Skeletal muscle satellite cell (primary cell): ENCODE results near the gene PPP1R15A.
"Not testable (repeated sequence)": the region's sequence is repeated elsewhere in the genome, so short reads cannot be mapped to it uniquely, and the experiment has no call there.

Experiments
- H3K27me3 ChIP-seq: 2 replicates; pipeline ENCODE4 v1.7.0; 2013; ENCODE audit warnings: low read length; ENCODE audit not compliant: control insufficient read depth, insufficient read depth
- H3K36me3 ChIP-seq: 2 replicates; pipeline ENCODE4 v1.7.0; 2013; ENCODE audit warnings: mild to moderate bottlenecking, control low read depth, low read length; ENCODE audit not compliant: insufficient read depth
- H3K4me1 ChIP-seq: 2 replicates; pipeline ENCODE4 v1.7.0; 2013; ENCODE audit warnings: low read length; ENCODE audit not compliant: control insufficient read depth, insufficient read depth
- H3K4me2 ChIP-seq: 2 replicates; pipeline ENCODE4 v1.7.0; 2013; ENCODE audit warnings: mild to moderate bottlenecking, low read length
- H3K4me3 ChIP-seq: 2 replicates; pipeline ENCODE4 v1.7.0; 2013; ENCODE audit warnings: low read length
- H3K9ac ChIP-seq: 2 replicates; pipeline ENCODE4 v1.7.0; 2013; ENCODE audit warnings: mild to moderate bottlenecking, low read depth, low read length, moderate library complexity
- H3K9me3 ChIP-seq: replicated peaks from 2 replicates; pipeline ENCODE4 v1.7.0; 2013; ENCODE audit warnings: mild to moderate bottlenecking, control low read depth, low read length

The PPP1R15A gene

GRCh38 chr19:48841047-48841446, 31.2 kb upstream of the PPP1R15A start:
- Histone ChIP-seq H3K9ac (no peak overlapping the region), H3K36me3 (peaks cover 11% of the 10 kb centered on the region), H3K9me3 (no peaks in the 10 kb centered on the region), H3K4me3 (no peak overlapping the region), H3K4me1 (peaks cover 10% of the 10 kb centered on the region), H3K4me2 (no peak overlapping the region), H3K27me3 (no peaks in the 10 kb centered on the region)

DNA sequence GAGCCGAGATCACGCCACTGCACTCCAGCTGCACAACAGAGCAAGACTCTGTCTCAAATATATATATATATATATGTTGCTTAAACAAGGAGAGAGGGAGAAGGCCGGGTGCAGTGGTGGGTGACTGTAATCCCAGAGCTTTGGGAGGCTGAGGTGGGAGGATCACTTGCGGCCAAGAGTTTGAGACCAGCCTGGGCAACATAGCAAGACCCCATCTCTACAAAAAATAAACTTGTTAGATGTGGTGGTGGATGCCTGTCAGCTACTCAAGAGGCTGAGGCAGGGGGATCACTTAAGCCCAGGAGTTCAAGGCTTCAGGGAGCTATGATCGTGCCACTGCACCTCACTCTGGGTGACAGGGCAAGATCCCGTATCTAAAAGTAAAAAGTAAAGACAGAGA, 30.6 kb upstream of the PPP1R15A start:
- Histone ChIP-seq H3K4me2 (no peak overlapping the region), H3K36me3 (peaks cover 13% of the 10 kb centered on the region), H3K9me3 (no peaks in the 10 kb centered on the region), H3K27me3 (no peaks in the 10 kb centered on the region), H3K4me1 (peaks cover 7% of the 10 kb centered on the region), H3K9ac (no peak overlapping the region), H3K4me3 (no peak overlapping the region)

GRCh38 chr19:48842789-48843162, 29.4 kb upstream of the PPP1R15A start:
- peaks cover 19% of the 10 kb centered on the region for H3K36me3 ChIP-seq
- H3K4me2 ChIP-seq, result no peak overlapping the region
- H3K9me3 ChIP-seq, result no peaks in the 10 kb centered on the region
- H3K4me3 ChIP-seq, result no peak overlapping the region
- no peaks in the 10 kb centered on the region for H3K4me1 ChIP-seq
- H3K27me3 ChIP-seq, result no peaks in the 10 kb centered on the region
- no peak overlapping the region for H3K9ac ChIP-seq

DNA sequence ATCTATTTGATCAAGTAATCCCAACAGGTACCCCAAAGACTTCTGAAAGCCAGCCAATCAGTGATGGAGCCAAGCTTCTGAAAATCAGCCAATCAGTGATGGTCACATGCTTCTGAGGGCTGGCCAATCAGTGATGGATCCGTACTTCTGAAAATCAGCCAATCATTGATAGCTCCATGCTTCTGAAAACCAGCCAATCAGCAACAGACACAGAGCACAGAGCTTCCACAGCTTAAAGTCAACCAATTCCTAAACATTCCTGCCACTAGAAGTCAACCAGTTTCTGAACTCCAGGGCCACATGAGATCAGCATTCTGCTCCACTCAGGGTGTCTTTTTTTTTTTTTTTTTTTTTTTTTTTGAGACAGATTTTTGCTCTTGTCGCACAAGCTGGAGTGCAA, 27.7 kb upstream of the PPP1R15A start:
- no peaks in the 10 kb centered on the region for H3K4me1 ChIP-seq
- peaks cover 19% of the 10 kb centered on the region for H3K36me3 ChIP-seq
- H3K9me3 ChIP-seq, result no peaks in the 10 kb centered on the region
- H3K9ac ChIP-seq, result no peak overlapping the region
- no peak overlapping the region for H3K4me3 ChIP-seq
- no peaks in the 10 kb centered on the region for H3K27me3 ChIP-seq
- H3K4me2 ChIP-seq, result no peak overlapping the region

- no peak overlapping the region for H3K9ac ChIP-seq
These were observed 26.8 kb upstream of the PPP1R15A start for GRCh38 chr19:48845384-48845783.

DNA sequence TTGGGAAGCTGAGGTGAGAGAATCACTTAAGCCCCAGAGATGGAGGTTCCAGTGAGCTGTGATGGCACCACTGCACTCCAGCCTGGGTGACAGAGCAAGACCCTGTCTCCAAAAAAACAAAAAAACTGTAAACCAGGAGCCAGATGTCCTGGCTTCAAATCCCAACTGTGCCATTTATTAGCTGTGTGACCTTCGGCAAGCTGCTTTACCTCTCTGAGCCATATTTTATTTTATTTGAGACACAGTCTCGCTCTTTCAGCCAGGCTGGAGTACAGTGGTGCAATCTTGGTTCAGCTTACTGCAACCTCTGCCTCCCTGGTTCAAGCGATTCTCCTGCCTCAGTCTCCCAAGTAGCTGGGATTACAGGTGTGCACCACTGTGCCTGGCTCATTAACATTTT, 25.6 kb upstream of the PPP1R15A start:
- not testable (repeated sequence) for H3K9me3 ChIP-seq, H3K4me2 ChIP-seq, H3K9ac ChIP-seq, H3K4me3 ChIP-seq, H3K4me1 ChIP-seq, H3K27me3 ChIP-seq
- peaks cover 19% of the 10 kb centered on the region for H3K36me3 ChIP-seq

More at GRCh38 chr19:48845384-48845783, 26.8 kb upstream of the PPP1R15A start:
- Histone ChIP-seq H3K36me3 (peaks cover 19% of the 10 kb centered on the region), H3K4me1 (no peaks in the 10 kb centered on the region), H3K27me3 (no peaks in the 10 kb centered on the region), H3K4me2 (no peak overlapping the region), H3K9me3 (no peaks in the 10 kb centered on the region), H3K4me3 (no peak overlapping the region)

- no peak overlapping the region for H3K9ac ChIP-seq
- H3K9me3 ChIP-seq, result no peaks in the 10 kb centered on the region
- no peaks in the 10 kb centered on the region for H3K27me3 ChIP-seq
- H3K36me3 ChIP-seq, result peaks cover 18% of the 10 kb centered on the region
- no peak overlapping the region for H3K4me2 ChIP-seq
- H3K4me1 ChIP-seq, result peaks cover 5% of the 10 kb centered on the region
- no peak overlapping the region for H3K4me3 ChIP-seq
These were observed 19.9 kb upstream of the PPP1R15A start for GRCh38 chr19:48852292-48852691.

DNA sequence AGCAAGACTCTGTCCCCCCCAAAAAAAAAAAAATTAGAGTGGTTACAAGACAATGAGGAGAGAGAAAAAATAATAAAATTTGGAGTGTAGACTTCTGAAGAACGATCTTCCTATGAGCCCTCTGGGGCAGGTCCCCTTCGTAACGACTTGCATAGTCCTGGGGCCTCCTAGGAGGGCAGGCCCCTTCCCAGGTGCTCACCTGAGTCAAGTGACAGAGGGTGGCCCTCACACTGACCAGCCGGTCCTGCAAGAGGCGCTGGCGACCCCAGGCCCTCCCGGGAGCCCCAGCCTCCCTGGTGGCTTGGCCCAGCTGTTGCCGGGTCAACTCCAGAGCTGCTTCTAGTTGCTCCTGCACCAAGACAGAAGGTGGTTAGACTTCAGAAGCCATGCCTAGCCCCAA, 18.7 kb upstream of the PPP1R15A start:
- Histone ChIP-seq H3K9me3 (no peaks in the 10 kb centered on the region), H3K27me3 (no peaks in the 10 kb centered on the region), H3K4me2 (no peak overlapping the region), H3K9ac (no peak overlapping the region), H3K4me1 (peaks cover 6% of the 10 kb centered on the region), H3K4me3 (no peak overlapping the region), H3K36me3 (peaks cover 22% of the 10 kb centered on the region)

- Histone ChIP-seq H3K9ac (no peak overlapping the region), H3K27me3 (no peaks in the 10 kb centered on the region), H3K4me1 (peaks cover 6% of the 10 kb centered on the region), H3K36me3 (peaks cover 23% of the 10 kb centered on the region), H3K4me3 (no peak overlapping the region), H3K4me2 (no peak overlapping the region), H3K9me3 (no peaks in the 10 kb centered on the region)
These were observed 18.1 kb upstream of the PPP1R15A start for GRCh38 chr19:48854103-48854502.

DNA sequence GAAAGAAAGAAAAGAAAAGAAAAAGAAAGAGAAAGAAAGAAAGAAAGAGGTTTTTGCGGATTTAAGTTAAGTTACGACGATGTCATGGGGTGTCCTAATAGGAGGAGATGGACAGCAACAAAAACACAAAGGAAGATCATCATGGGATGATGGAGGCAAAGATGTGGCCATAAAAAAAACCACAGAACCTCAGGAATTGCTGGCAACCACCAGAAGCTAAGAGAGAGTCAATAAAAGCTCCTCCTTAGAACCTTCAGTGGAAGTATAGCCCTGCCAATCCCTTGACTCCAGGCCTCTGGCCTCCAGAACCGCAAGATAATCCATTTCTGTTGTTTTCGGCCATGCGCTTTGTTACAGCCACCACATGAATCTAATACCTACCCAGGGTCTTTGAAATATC, 15.3 kb upstream of the PPP1R15A start:
- Histone ChIP-seq H3K27me3 (no peaks in the 10 kb centered on the region), H3K9me3 (no peaks in the 10 kb centered on the region), H3K36me3 (peaks cover 37% of the 10 kb centered on the region), H3K4me2 (no peak overlapping the region), H3K4me3 (no peak overlapping the region), H3K9ac (no peak overlapping the region), H3K4me1 (peaks cover 6% of the 10 kb centered on the region)

DNA sequence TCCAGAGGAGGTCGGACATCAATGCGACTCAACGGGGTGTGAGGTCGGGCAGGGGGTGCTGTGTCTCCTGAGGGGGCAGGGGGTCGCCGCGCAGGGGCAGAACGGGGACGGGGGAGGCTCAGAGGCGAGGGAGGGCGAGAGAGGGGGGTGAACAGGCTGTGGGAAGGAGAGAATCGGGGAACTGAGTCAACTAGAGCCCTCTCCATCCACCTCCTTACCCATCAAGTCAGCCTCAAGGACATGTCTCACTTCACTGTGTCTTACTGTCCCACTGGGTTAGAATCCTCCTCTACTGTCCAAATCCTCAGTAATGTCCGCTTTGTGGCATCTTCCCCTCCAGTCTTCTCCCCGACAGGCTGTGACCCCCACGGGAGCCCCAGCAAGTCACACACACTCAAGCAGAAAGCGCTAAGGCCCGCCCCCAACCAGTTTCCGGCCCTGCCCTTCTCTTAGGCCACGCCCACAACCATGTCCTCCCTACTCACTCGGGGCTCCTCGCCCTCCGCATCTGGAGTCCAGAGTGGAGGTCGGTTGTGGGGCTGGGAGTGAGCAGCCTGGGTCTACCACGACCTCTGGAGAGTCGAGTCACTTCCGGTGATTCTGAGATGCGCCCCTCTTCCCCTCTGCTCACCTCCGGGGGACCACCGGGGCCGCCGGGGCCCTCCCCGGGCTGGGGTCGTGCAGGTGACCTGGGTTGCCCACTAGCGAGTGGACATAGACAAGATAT, 13.1 kb upstream of the PPP1R15A start:
- Histone ChIP-seq H3K4me3 (no peak overlapping the region), H3K4me2 (no peak overlapping the region), H3K9me3 (no peaks in the 10 kb centered on the region), H3K9ac (no peak overlapping the region), H3K4me1 (peaks cover 6% of the 10 kb centered on the region), H3K36me3 (peaks cover 31% of the 10 kb centered on the region), H3K27me3 (no peaks in the 10 kb centered on the region)
